ENCODE data around the gene PDIA4. TPM values are rescaled to one million over a fixed set of nuclear protein-coding genes. Genes with fewer than 3 reads are reported as not detected.
A peak's percentile ranks its signal among the peaks of the same experiment; 100 is the strongest.
"Not testable (repeated sequence)": the region's sequence is repeated elsewhere in the genome, so short reads cannot be mapped to it uniquely, and the experiment has no call there.

PDIA4 gene
- total RNA-seq, 1 experiment from 2014 or later, result 191 TPM

GRCh38 chr7:148983200-148984146, 44.8 kb downstream of the PDIA4 start:
- peak overlapping the region; percentile 89 for H3K27ac Mint-ChIP-seq (ENCODE audit: low read depth, unreplicated experiment)
- intact Hi-C loops (cut with micrococcal nuclease), result no loop called here
- no peaks in the 10 kb centered on the region for H3K27me3 Mint-ChIP-seq (ENCODE audit: insufficient read depth, unreplicated experiment)
- no peak for TF ChIP-seq CTCF (IDR thresholded peaks at IDR 0.05; ENCODE audit: unreplicated experiment)
- CTCF ChIA-PET, result interaction anchor here (0.6 to 1.8 kb wide), 13 partner anchors 13 to 193 kb away, joined by 3 to 14 read pairs (median 4); partner anchors contain the start of genes ZNF398 and ZNF425
- BruUV-seq (replicated peaks), result no TSS peak
- peaks cover 10% of the 10 kb centered on the region for H3K9me3 Mint-ChIP-seq (ENCODE audit: unreplicated experiment)
- H3K4me3 Mint-ChIP-seq (ENCODE audit: unreplicated experiment), result peak overlapping the region; percentile 81
- H3K4me1 Mint-ChIP-seq (ENCODE audit: insufficient read depth, unreplicated experiment), result peaks cover 29% of the 10 kb centered on the region
- DNase-seq (ENCODE audit: unreplicated experiment), result peak; percentile 73
- POLR2A ChIA-PET, result interaction anchor here (0.6 to 2.7 kb wide), 15 partner anchors 11 to 581 kb away, joined by 3 to 20 read pairs (median 3); partner anchors contain the start of gene PDIA4
- peaks cover 8% of the 10 kb centered on the region for H3K36me3 Mint-ChIP-seq (ENCODE audit: insufficient read depth, unreplicated experiment)

GRCh38 chr7:148982654-148983199, 45.6 kb downstream of the PDIA4 start:
- peak; percentile 27 for DNase-seq (ENCODE audit: unreplicated experiment)
- POLR2A ChIA-PET, result interaction anchor here (0.7 to 2.7 kb wide), 11 partner anchors 11 to 255 kb away, joined by 3 to 20 read pairs (median 4); partner anchors contain the start of gene PDIA4
- no TSS peak for BruUV-seq (replicated peaks)

GRCh38 chr7:148979827-148980226, 48.5 kb downstream of the PDIA4 start:
- Mint-ChIP-seq H3K4me3 (ENCODE audit: unreplicated experiment) (no peak overlapping the region), H3K4me1 (ENCODE audit: insufficient read depth, unreplicated experiment) (peaks cover 14% of the 10 kb centered on the region), H3K9me3 (ENCODE audit: unreplicated experiment) (peaks cover 10% of the 10 kb centered on the region), H3K27ac (ENCODE audit: low read depth, unreplicated experiment) (no peak overlapping the region), H3K36me3 (ENCODE audit: insufficient read depth, unreplicated experiment) (peaks cover 8% of the 10 kb centered on the region), H3K27me3 (ENCODE audit: insufficient read depth, unreplicated experiment) (no peaks in the 10 kb centered on the region)
- ChIA-PET CTCF (interaction anchor here (1.5 to 1.6 kb wide), 2 partner anchors 8 to 17 kb away, joined by 3 to 7 read pairs; no protein-coding TSS in a partner anchor), POLR2A (interaction anchor here (1.3 kb wide), 1 partner anchor 206 kb away, joined by 4 read pairs; no protein-coding TSS in a partner anchor)
- intact Hi-C loops (cut with micrococcal nuclease), result no loop called here
- no peak for DNase-seq (ENCODE audit: unreplicated experiment)
- no peak for TF ChIP-seq CTCF (IDR thresholded peaks at IDR 0.05; ENCODE audit: unreplicated experiment)
- no TSS peak for BruUV-seq (replicated peaks)

More at GRCh38 chr7:148982654-148983199, 45.6 kb downstream of the PDIA4 start:
- no peak for TF ChIP-seq CTCF (IDR thresholded peaks at IDR 0.05; ENCODE audit: unreplicated experiment)
- peaks cover 23% of the 10 kb centered on the region for H3K4me1 Mint-ChIP-seq (ENCODE audit: insufficient read depth, unreplicated experiment)
- H3K9me3 Mint-ChIP-seq (ENCODE audit: unreplicated experiment), result peaks cover 10% of the 10 kb centered on the region
- H3K4me3 Mint-ChIP-seq (ENCODE audit: unreplicated experiment), result peak overlapping the region; percentile 81
- no peak overlapping the region for H3K27ac Mint-ChIP-seq (ENCODE audit: low read depth, unreplicated experiment)
- H3K27me3 Mint-ChIP-seq (ENCODE audit: insufficient read depth, unreplicated experiment), result no peaks in the 10 kb centered on the region
- CTCF ChIA-PET, result interaction anchor here (0.6 to 1.7 kb wide), 9 partner anchors 12 to 192 kb away, joined by 3 to 14 read pairs (median 4); partner anchors contain the start of gene ZNF398
- peaks cover 8% of the 10 kb centered on the region for H3K36me3 Mint-ChIP-seq (ENCODE audit: insufficient read depth, unreplicated experiment)
- intact Hi-C loops (cut with micrococcal nuclease), result no loop called here

GRCh38 chr7:148979072-148979471, 49.2 kb downstream of the PDIA4 start:
- DNase-seq (ENCODE audit: unreplicated experiment); H3K27me3 Mint-ChIP-seq (ENCODE audit: insufficient read depth, unreplicated experiment); H3K4me3 Mint-ChIP-seq (ENCODE audit: unreplicated experiment); H3K4me1 Mint-ChIP-seq (ENCODE audit: insufficient read depth, unreplicated experiment); BruUV-seq (replicated peaks); H3K36me3 Mint-ChIP-seq (ENCODE audit: insufficient read depth, unreplicated experiment); H3K27ac Mint-ChIP-seq (ENCODE audit: low read depth, unreplicated experiment); intact Hi-C loops (cut with micrococcal nuclease): not testable (repeated sequence)
- peaks cover 10% of the 10 kb centered on the region for H3K9me3 Mint-ChIP-seq (ENCODE audit: unreplicated experiment)
- ChIA-PET POLR2A (interaction anchor here (1.3 kb wide), 1 partner anchor 206 kb away, joined by 4 read pairs; no protein-coding TSS in a partner anchor), CTCF (interaction anchor here (1.5 kb wide), 1 partner anchor 16 kb away, joined by 3 read pairs; no protein-coding TSS in a partner anchor)
